Measurements from ENCODE around the gene RSPH9. TPM values are rescaled to one million over a fixed set of nuclear protein-coding genes. Genes with fewer than 3 reads are reported as not detected.

The RSPH9 gene
- total RNA-seq, 2 experiments from 2014 or later: not detected

DNA sequence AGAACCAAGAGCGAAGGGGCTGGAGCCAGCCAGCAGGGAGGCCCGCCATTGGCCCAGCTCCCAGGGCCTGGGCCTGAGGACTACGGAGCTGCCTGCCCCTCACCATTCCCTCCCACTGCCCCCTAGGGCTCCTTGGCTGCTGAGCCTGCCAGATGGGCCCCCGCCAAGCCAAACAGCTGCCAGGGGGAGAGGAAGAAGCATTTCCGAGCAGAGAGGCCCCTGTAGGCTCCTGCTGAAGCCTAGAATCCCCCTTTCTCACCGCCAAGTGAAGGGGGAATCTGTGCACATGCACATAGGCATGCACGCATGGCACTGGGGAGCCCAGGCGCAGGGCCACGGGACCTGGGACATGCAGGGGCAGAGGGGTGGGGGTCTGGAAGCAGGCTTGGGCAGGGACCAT, 71.3 kb downstream of the RSPH9 start:
- intact Hi-C loops (cut with DNase I, micrococcal nuclease): no loop called here
- CTCF ChIA-PET: no interaction called here
- Mint-ChIP-seq H3K4me3 (no peak overlapping the region), H3K27ac (no peak overlapping the region), H3K4me1 (no peaks in the 10 kb centered on the region), H3K36me3 (ENCODE audit: low read depth) (no peaks in the 10 kb centered on the region), H3K27me3 (peaks cover 12% of the 10 kb centered on the region), H3K9me3 (ENCODE audit: low read depth) (no peaks in the 10 kb centered on the region)
- ATAC-seq: no peak
- DNase-seq: no peak
- POLR2A ChIA-PET: no interaction called here

DNA sequence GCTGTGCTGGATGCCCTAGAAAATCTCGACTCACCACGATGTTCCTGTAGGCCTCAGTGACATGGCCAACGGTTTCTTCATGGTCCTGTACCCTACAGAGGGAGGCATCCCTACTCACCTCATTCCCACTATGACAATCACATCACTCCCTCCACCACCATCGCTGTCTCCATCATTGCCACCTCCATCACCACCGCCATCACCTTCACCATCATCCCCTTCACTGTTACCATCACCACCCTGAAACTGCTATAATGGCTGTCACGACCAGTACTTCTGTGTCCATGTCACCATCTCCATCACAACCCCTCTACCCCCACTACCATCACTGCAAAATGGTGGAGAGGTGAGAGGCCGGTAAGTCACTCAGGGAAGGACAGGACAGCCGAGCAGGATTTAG, 72.6 kb downstream of the RSPH9 start:
- ATAC-seq (no peak), DNase-seq (no peak)
- H3K4me1 Mint-ChIP-seq: no peaks in the 10 kb centered on the region
- CTCF ChIA-PET: interaction anchor here (0.7 kb wide), 1 partner anchor 50 kb away, joined by 3 read pairs; no protein-coding TSS in a partner anchor
- H3K27ac Mint-ChIP-seq: no peak overlapping the region
- H3K27me3 Mint-ChIP-seq: peaks cover 2% of the 10 kb centered on the region
- POLR2A ChIA-PET: no interaction called here
- intact Hi-C loops (cut with DNase I, micrococcal nuclease): no loop called here
- no peaks in the 10 kb centered on the region for H3K36me3 Mint-ChIP-seq (ENCODE audit: low read depth)
- H3K9me3 Mint-ChIP-seq (ENCODE audit: low read depth): no peaks in the 10 kb centered on the region
- H3K4me3 Mint-ChIP-seq: no peak overlapping the region

DNA sequence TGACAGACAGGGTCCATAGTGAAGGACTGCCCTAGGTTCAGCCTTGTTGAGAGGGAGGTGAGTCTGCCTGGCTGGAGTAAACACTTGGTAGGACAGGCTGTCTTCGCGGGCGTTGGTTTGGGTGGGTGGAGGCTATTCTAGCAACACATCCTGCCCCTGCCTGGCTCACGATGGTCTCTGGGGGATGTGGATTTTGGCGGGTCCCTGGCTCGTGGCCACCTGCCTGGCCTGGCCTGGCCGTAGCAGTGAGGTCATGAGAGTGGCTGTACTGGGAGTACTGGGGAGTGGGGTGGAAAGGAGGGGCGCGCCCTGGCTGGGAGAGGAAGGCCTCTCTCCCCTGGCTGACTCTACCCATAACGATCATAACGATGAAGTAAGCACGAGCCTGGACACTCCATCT, 73.0 kb downstream of the RSPH9 start:
- intact Hi-C loops (cut with DNase I, micrococcal nuclease): no loop called here
- Mint-ChIP-seq H3K27me3 (no peaks in the 10 kb centered on the region), H3K4me1 (no peaks in the 10 kb centered on the region), H3K9me3 (ENCODE audit: low read depth) (no peaks in the 10 kb centered on the region), H3K4me3 (no peak overlapping the region), H3K36me3 (ENCODE audit: low read depth) (no peaks in the 10 kb centered on the region), H3K27ac (no peak overlapping the region)
- DNase-seq: no peak
- ChIA-PET CTCF (interaction anchor here (0.7 kb wide), 1 partner anchor 50 kb away, joined by 3 read pairs; no protein-coding TSS in a partner anchor), POLR2A (no interaction called here)
- no peak for ATAC-seq

DNA sequence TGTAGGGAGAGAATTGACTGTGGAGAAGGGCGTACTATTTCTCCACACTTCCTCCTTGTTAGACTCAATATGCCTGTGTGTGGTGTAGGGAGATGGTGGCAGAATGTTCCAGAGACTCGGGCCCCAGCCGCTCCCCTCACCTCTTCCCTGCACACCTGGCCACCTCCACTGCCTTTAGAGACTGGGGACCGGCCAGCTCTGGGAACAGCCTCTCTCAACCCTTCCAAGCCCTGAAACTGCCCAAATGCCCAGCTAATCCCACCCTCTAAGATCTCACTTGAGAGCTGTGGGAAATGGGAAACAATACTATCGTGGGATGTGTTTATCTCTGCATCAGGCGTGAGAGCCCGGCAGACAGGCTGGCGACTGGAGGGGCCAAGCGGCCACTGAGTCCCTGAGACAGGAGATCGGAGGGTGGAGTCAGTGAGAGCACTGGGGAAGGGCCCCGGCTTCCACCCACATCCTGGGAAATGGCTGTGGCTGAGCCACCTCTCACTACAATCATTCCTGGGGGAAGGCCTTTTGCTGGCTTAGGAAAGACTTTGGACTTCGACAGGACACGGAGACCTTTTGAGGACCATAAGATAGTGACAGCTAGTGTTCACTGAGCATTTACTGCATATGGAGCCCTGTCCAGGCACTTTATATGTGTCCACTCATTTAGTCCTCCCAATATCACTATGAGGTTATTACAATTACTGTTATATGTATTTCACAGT, 73.7 kb downstream of the RSPH9 start:
- no peak for DNase-seq
- Mint-ChIP-seq H3K27ac (no peak overlapping the region), H3K4me3 (no peak overlapping the region), H3K36me3 (ENCODE audit: low read depth) (no peaks in the 10 kb centered on the region), H3K27me3 (no peaks in the 10 kb centered on the region), H3K4me1 (no peaks in the 10 kb centered on the region), H3K9me3 (ENCODE audit: low read depth) (no peaks in the 10 kb centered on the region)
- intact Hi-C loops (cut with DNase I, micrococcal nuclease): no loop called here
- ChIA-PET POLR2A (no interaction called here), CTCF (interaction anchor here (0.6 to 1.3 kb wide), 6 partner anchors 9 to 356 kb away, joined by 3 to 5 read pairs (median 3); no protein-coding TSS in a partner anchor)
- ATAC-seq: no peak

DNA sequence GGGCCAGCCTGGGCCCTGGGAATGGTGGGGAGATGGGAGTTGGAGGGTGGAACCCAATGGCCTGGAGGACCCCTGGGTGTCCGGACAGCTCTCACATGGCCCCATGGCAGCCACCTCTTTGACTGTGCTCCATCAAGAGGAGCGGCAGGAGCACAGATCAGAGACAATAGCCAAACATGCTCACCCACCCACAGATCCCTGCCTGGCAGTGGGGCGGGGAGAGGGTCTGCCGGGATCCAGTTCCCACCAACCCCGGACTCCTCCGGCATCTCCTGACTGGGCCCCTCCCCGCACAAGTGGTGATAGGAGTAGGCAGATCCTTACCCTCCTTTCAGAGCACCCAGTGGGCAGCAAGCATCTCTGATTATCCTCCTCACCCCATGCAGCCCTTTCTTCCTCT, 74.7 kb downstream of the RSPH9 start:
- CTCF ChIA-PET: interaction anchor here (0.6 to 1.3 kb wide), 4 partner anchors 34 to 355 kb away, joined by 3 read pairs; no protein-coding TSS in a partner anchor
- Mint-ChIP-seq H3K27me3 (no peaks in the 10 kb centered on the region), H3K9me3 (ENCODE audit: low read depth) (no peaks in the 10 kb centered on the region), H3K4me3 (no peak overlapping the region), H3K27ac (no peak overlapping the region), H3K36me3 (ENCODE audit: low read depth) (no peaks in the 10 kb centered on the region), H3K4me1 (peaks cover 8% of the 10 kb centered on the region)
- ATAC-seq (no peak), DNase-seq (no peak)
- POLR2A ChIA-PET: no interaction called here
- intact Hi-C loops (cut with DNase I, micrococcal nuclease): no loop called here

GRCh38 chr6:43720999-43721398, 76.2 kb downstream of the RSPH9 start:
- intact Hi-C loops (cut with DNase I, micrococcal nuclease): loop anchor here (5.0 kb wide), 3 partner anchors 96 to 281 kb away; no protein-coding TSS in a partner anchor
- ChIA-PET POLR2A (interaction anchor here (1.0 to 1.4 kb wide), 2 partner anchors 47 to 96 kb away, joined by 3 to 4 read pairs; no protein-coding TSS in a partner anchor), CTCF (interaction anchor here (0.7 to 2.6 kb wide), 8 partner anchors 33 to 481 kb away, joined by 3 to 12 read pairs (median 4); no protein-coding TSS in a partner anchor)
- Mint-ChIP-seq H3K27ac (no peak overlapping the region), H3K4me1 (peaks cover 23% of the 10 kb centered on the region), H3K9me3 (ENCODE audit: low read depth) (no peaks in the 10 kb centered on the region), H3K27me3 (no peaks in the 10 kb centered on the region), H3K4me3 (no peak overlapping the region), H3K36me3 (ENCODE audit: low read depth) (no peaks in the 10 kb centered on the region)
- ATAC-seq (no peak), DNase-seq (no peak)

Other genes with a start within 250 kb of the RSPH9 start
- gene ABCC10, start 217.5 kb upstream of the RSPH9 start, total RNA-seq: 10 to 100 TPM; 27.8 to 29.0 TPM
- 1 to 10 TPM; 1.9 to 2.0 TPM for gene DLK2, start 189.5 kb upstream of the RSPH9 start, total RNA-seq
- gene TJAP1, start 167.5 kb upstream of the RSPH9 start, total RNA-seq: 10 to 100 TPM; 35.6 to 37.2 TPM
- gene LRRC73, start 134.7 kb upstream of the RSPH9 start, total RNA-seq: under 1 TPM; 0.18 to 0.19 TPM
- gene YIPF3, start 128.1 kb upstream of the RSPH9 start, total RNA-seq: 10 to 100 TPM; 38.0 to 39.6 TPM
- 10 to 100 TPM; 43.4 to 52.9 TPM for gene POLR1C, start 127.9 kb upstream of the RSPH9 start, total RNA-seq
- gene XPO5, start 69.0 kb upstream of the RSPH9 start, total RNA-seq: 100 to 1,000 TPM; 108 to 109 TPM
- gene POLH, start 68.9 kb upstream of the RSPH9 start, total RNA-seq: 10 to 100 TPM; 35.2 to 37.9 TPM
- gene GTPBP2, start 15.8 kb upstream of the RSPH9 start, total RNA-seq: 10 to 100 TPM; 59.8 to 64.6 TPM
- 10 to 100 TPM; 35.1 to 35.3 TPM for gene MAD2L1BP, start 9.2 kb upstream of the RSPH9 start, total RNA-seq
- gene MRPS18A, start 42.8 kb downstream of the RSPH9 start, total RNA-seq: 10 to 100 TPM; 54.0 to 68.7 TPM
- 10 to 100 TPM; 64.6 to 72.8 TPM for gene VEGFA, start 125.2 kb downstream of the RSPH9 start, total RNA-seq